H1 (cell line): Measurements from ENCODE around the gene RIPOR2. TPM values are rescaled to one million over a fixed set of nuclear protein-coding genes. Genes with fewer than 3 reads are reported as not detected.

Source experiments
- CHD1 ChIP-seq: IDR thresholded peaks from 2 replicates; pipeline ENCODE4 v1.6.1; 2012; ENCODE audit warnings: low read depth, low read length, improper control_type of control experiment
- CREB1 ChIP-seq: IDR thresholded peaks from 2 replicates; pipeline ENCODE4 v1.6.1; 2012; ENCODE audit warnings: inconsistent platforms
- JUND ChIP-seq: IDR thresholded peaks from 2 replicates; pipeline ENCODE4 v1.6.1; 2011; ENCODE audit warnings: mild to moderate bottlenecking, improper control_type of control experiment, low read length
- TBP ChIP-seq: IDR thresholded peaks from 2 replicates; pipeline ENCODE4 v1.6.1; 2011; ENCODE audit warnings: low read depth, low read length, improper control_type of control experiment
- USF2 ChIP-seq: IDR thresholded peaks from 2 replicates; pipeline ENCODE4 v1.6.1; 2011; ENCODE audit warnings: low read length, improper control_type of control experiment
- polyA plus RNA-seq, 7 experiments: library from polyadenylated mRNA; depleted of rRNA in 3 of 7; stranded (reverse) in 5 of 7; unstranded in 2 of 7; fragments of >200 nt in 5 of 7; fragments of 200-250 nt in 2 of 7; gene quantifications; 1 replicate in 5 of 7; 2 replicates in 1 of 7; 4 replicates in 1 of 7; pipeline versions ENCODE4 v1.2.1 to v1.2.3, GENCODE V29; 2011 to 2013; ENCODE audit warnings: missing spikeins in 2 of 7, mixed read lengths in 2 of 7
- total RNA-seq: library from RNA; stranded (reverse); fragmentation: NEBNext Ultra II Directional; extraction: Animal tissue kit (Norgen Biotek cat#: 25700); gene quantifications from 2 replicates; pipeline ENCODE4 v1.2.1, GENCODE V29; 2021

The RIPOR2 gene
- total and polyA plus RNA-seq, 2 of the 8 experiments (the other 6 are each of a cell fraction or from before 2014, with no cell fraction given) = 16.7 to 45.6 TPM

GRCh38 chr6:24881376-24881775, 54.4 kb downstream of the RIPOR2 start (continued):
- no peak for TF ChIP-seq TBP
- no peak for TF ChIP-seq USF2
- TF ChIP-seq CHD1 = no peak
- no peak for TF ChIP-seq JUND
- TF ChIP-seq CREB1 = no peak
- TF ChIP-seq, all 59 proteins: peak for 0
